Suprapubic skin (tissue), 4 donors: ENCODE data around the gene AKAP14. TPM values are rescaled to one million over a fixed set of nuclear protein-coding genes. Genes with fewer than 3 reads are reported as not detected.

Experiments used
- DNase-seq, 2 donors: peaks; one replicate each; pipeline ENCODE4 v3.0.0-alpha.2; 2019; ENCODE audit warnings: low spot score in 2 of 2
- H3K27ac ChIP-seq: fragments of 200-600 bp; sonication (generic); one replicate; pipeline ENCODE4 v1.5.1; 2019
- H3K27me3 ChIP-seq: fragments of 200-600 bp; sonication (generic); one replicate; pipeline ENCODE4 v1.5.1; 2019
- H3K36me3 ChIP-seq: fragments of 200-600 bp; sonication (generic); one replicate; pipeline ENCODE4 v1.5.1; 2019
- H3K4me1 ChIP-seq: fragments of 200-600 bp; sonication (generic); one replicate; pipeline ENCODE4 v1.5.1; 2019
- H3K4me3 ChIP-seq: fragments of 200-600 bp; sonication (generic); one replicate; pipeline ENCODE4 v1.5.1; 2019; ENCODE audit warnings: mild to moderate bottlenecking
- H3K9me3 ChIP-seq: fragments of 200-600 bp; sonication (generic); one replicate; pipeline ENCODE4 v1.5.1; 2019
- EP300 ChIP-seq: sonication (generic); formaldehyde crosslinking; IDR thresholded peaks from one replicate; pipeline ENCODE4 v1.6.1; 2017; ENCODE audit warnings: antibody characterized with exemption
- POLR2A ChIP-seq, 2 donors: fragments of 450-650 bp; IDR thresholded peaks; one replicate each; pipeline ENCODE4 v1.6.1; 2017; ENCODE audit warnings: antibody characterized with exemption in 2 of 2, mild to moderate bottlenecking in 2 of 2, moderate library complexity in 2 of 2
- POLR2AphosphoS5 ChIP-seq, 3 donors: sonication (generic); formaldehyde crosslinking; IDR thresholded peaks; one replicate each; pipeline ENCODE4 v1.6.1; 2017; ENCODE audit warnings: antibody characterized with exemption in 3 of 3
- WGBS: methylation state at CpG from one replicate; pipeline ENCODE4 v1.1.5; 2018; 5-methylcytosine and 5-hydroxymethylcytosine counted together
- total RNA-seq, 4 donors: library from RNA; depleted of rRNA; stranded (reverse); fragments of >200 nt; gene quantifications; one replicate each; pipeline ENCODE4 v1.1.0, GENCODE V29; 2016
- TF ChIP-seq, protein P1 (sequence below), 2 donors: fragments of 200-600 bp in 1 of 2; fragments of 450-650 bp in 1 of 2; sonication (generic) in 1 of 2; IDR thresholded peaks; one replicate each; pipeline ENCODE4 v1.5.1; 2016 to 2019; ENCODE audit warnings: antibody characterized with exemption in 2 of 2, mild to moderate bottlenecking in 1 of 2, moderate library complexity in 1 of 2

AKAP14 gene
- not detected for total RNA-seq

DNA sequence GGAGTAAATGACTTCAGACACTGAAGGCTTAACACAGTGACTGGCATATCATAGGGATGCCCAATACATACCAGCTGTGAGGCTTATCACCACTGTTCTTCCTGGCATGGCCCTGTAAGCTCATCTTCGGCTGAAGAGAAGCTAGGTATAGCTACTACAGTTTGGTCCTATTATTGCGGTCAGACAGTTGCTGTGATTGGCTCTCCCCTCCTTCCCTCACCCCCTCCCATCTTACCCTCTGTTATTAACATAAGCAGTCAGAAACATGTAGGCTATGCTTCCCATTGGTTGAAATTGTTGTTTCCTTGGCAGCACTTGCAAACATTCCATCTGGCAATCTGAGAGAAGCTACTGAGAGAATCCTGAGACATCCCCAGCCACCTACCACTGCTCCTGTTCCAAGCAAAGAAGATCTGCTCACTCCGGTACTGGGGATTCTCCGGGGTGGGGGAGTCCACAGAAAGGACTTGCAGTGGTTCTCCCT is at the start of gene AKAP14:
TSS of gene AKAP14 (plus strand) at position 51 of the 484 bp plus-strand sequence. CDS start 7,331 bp downstream, outside the sequence.
- Histone ChIP-seq H3K27me3 (no peaks in the 10 kb centered on the region), H3K4me3 (no peak within 1 kb of the TSS), H3K36me3 (no peaks in the 10 kb centered on the region), H3K9me3 (no peaks in the 10 kb centered on the region), H3K4me1 (no peaks in the 10 kb centered on the region), H3K27ac (no peak within 1 kb of the TSS)
- no peak for DNase-seq
- no peak for TF ChIP-seq POLR2AphosphoS5 (IDR thresholded peaks at IDR 0.05)
- no peak for TF ChIP-seq EP300
- TF ChIP-seq POLR2A (IDR thresholded peaks at IDR 0.05): no peak
- WGBS: 74% methylated on average over 4 of the region's 4 CpGs

DNA sequence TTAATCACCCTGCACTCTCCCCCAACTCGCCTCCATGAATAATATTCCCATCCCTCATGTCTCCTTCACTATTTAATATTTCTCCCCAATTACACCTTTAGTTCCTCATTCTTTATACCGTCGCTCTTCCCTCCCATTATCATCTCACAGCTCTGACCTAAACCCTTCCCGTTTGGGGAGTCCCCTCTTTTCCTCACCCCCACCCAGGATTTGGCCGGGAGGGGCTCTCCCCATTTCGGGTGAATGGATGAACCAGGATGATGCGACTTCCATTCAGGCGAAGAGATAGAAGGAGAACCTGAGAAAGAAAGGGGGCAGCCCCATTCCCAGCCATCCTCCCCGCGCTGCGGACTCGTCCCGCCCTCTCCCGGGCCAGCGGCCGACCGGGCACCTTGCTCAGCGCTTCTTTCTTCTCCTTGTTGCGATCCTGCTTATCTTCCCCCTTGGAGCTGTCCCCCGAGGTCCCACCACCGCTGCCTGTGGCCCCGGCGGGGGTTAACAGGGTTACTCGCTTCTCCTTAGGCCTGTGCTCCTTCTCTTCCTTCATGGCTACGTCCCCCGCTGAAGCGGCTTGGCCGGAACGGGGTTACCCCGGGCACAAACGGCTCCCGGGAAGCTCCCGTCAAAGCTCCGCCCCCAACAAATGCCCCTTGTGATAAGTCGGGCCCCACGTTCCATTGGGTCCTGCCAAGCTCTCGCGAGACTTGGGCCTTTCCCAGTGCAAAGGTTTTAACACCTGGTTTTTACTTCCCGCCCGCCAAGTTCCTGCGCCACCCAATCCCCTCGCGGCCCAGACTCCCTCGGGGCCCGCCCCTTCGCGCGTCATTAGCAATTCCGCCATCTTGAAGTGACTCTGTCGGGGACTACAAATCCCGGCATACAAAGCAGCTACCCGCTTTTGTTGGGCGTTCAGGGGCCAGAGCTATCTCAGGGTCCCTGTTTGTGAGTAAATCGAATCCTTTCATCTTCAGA is 43.0 kb upstream of the AKAP14 start, which contains the start of gene UPF3B:
TSS of gene UPF3B (minus strand) at position 582 of the 972 bp plus-strand sequence. CDS start at position 547, 35 bp downstream.
- peak within 1 kb of the TSS; percentile 65 for H3K4me3 ChIP-seq
- peak within 1 kb of the TSS; percentile 89 for H3K27ac ChIP-seq
- peaks cover 6% of the 10 kb centered on the region for H3K4me1 ChIP-seq
- TF ChIP-seq POLR2AphosphoS5 (IDR thresholded peaks at IDR 0.05) (no peak), POLR2A (IDR thresholded peaks at IDR 0.05) (no peak), EP300 (no peak)
- TF ChIP-seq, protein P1, sequence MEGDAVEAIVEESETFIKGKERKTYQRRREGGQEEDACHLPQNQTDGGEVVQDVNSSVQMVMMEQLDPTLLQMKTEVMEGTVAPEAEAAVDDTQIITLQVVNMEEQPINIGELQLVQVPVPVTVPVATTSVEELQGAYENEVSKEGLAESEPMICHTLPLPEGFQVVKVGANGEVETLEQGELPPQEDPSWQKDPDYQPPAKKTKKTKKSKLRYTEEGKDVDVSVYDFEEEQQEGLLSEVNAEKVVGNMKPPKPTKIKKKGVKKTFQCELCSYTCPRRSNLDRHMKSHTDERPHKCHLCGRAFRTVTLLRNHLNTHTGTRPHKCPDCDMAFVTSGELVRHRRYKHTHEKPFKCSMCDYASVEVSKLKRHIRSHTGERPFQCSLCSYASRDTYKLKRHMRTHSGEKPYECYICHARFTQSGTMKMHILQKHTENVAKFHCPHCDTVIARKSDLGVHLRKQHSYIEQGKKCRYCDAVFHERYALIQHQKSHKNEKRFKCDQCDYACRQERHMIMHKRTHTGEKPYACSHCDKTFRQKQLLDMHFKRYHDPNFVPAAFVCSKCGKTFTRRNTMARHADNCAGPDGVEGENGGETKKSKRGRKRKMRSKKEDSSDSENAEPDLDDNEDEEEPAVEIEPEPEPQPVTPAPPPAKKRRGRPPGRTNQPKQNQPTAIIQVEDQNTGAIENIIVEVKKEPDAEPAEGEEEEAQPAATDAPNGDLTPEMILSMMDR (IDR thresholded peaks at IDR 0.05): no peak
- peak; percentile 97 for DNase-seq
- 42% methylated on average over 53 of the region's 54 CpGs for WGBS
- H3K36me3 ChIP-seq: peaks cover 5% of the 10 kb centered on the region
- H3K9me3 ChIP-seq: no peaks in the 10 kb centered on the region
- H3K27me3 ChIP-seq: no peaks in the 10 kb centered on the region

DNA sequence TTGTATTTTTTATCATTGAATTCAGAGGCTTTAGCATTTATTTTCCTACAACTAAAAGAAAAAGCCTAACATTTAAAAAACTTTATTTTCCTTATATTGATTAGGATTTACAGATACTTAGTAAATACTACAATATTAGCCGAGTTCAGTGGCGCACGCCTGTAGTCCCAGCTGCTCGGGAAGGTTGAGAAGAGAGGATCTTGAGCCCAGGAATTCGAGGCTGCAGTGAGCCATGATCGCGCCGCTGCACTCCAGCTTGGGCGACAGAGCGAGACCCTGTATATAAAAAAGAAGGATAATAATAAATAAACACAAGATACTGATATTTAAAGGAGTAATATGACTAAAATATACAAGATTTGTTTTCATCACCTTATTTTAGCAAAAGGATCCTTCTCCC is 42.2 kb upstream of the AKAP14 start:
- Histone ChIP-seq H3K27ac (no peak overlapping the region), H3K9me3 (no peaks in the 10 kb centered on the region), H3K4me3 (peak overlapping the region; percentile 65), H3K36me3 (peaks cover 3% of the 10 kb centered on the region), H3K4me1 (peaks cover 6% of the 10 kb centered on the region), H3K27me3 (no peaks in the 10 kb centered on the region)
- no peak for DNase-seq
- 39% methylated on average over 10 of the region's 10 CpGs for WGBS
- no peak for TF ChIP-seq EP300
- TF ChIP-seq POLR2A (IDR thresholded peaks at IDR 0.05): no peak
- TF ChIP-seq, protein P1 (IDR thresholded peaks at IDR 0.05): no peak
- no peak for TF ChIP-seq POLR2AphosphoS5 (IDR thresholded peaks at IDR 0.05)

GRCh38 chrX:119870626-119871131 is 25.0 kb upstream of the AKAP14 start:
- no peak for TF ChIP-seq POLR2AphosphoS5 (IDR thresholded peaks at IDR 0.05)
- TF ChIP-seq, protein P1 (IDR thresholded peaks at IDR 0.05): no peak
- no peak for TF ChIP-seq POLR2A (IDR thresholded peaks at IDR 0.05)
- TF ChIP-seq EP300: no peak
- H3K9me3 ChIP-seq: no peaks in the 10 kb centered on the region
- H3K27me3 ChIP-seq: no peaks in the 10 kb centered on the region
- 43% methylated on average over 25 of the region's 25 CpGs for WGBS
- no peaks in the 10 kb centered on the region for H3K36me3 ChIP-seq
- H3K4me1 ChIP-seq: peaks cover 7% of the 10 kb centered on the region
- H3K27ac ChIP-seq: peak overlapping the region; percentile 95
- no peak for DNase-seq
- H3K4me3 ChIP-seq: peak overlapping the region; percentile 61

DNA sequence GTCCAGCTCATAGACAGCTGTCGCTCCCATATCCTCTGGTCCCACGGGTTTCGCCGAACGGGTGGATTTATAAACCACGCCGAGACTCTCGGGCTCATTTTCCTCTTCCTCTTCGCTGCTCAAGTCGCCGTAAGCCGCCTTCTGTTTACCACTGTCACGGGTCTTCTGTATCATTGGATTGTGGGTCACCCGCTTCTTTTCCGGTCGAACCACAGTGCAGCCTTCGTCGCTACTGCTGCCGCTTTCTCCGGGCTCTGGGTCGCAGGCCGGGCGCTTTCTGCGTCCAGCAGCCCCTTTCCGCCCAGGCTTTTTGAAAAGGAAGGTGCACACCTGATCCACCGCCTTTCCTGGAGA is 24.5 kb upstream of the AKAP14 start:
- peak overlapping the region; percentile 61 for H3K4me3 ChIP-seq
- no peaks in the 10 kb centered on the region for H3K9me3 ChIP-seq
- peak overlapping the region; percentile 95 for H3K27ac ChIP-seq
- peaks cover 7% of the 10 kb centered on the region for H3K4me1 ChIP-seq
- no peaks in the 10 kb centered on the region for H3K27me3 ChIP-seq
- WGBS: 29% methylated on average over 26 of the region's 26 CpGs
- TF ChIP-seq, protein P1 (IDR thresholded peaks at IDR 0.05): no peak
- TF ChIP-seq EP300 (no peak), POLR2AphosphoS5 (IDR thresholded peaks at IDR 0.05) (no peak), POLR2A (IDR thresholded peaks at IDR 0.05) (no peak)
- no peak for DNase-seq
- H3K36me3 ChIP-seq: no peaks in the 10 kb centered on the region
